Natural killer cell (primary cell): ENCODE results near the gene FOCAD. TPM values are rescaled to one million over a fixed set of nuclear protein-coding genes. Genes with fewer than 3 reads are reported as not detected.
A peak's percentile ranks its signal among the peaks of the same experiment; 100 is the strongest.

Source experiments
- ATAC-seq, 3 donors: fragments of 150-1000 bp in 2 of 3; fragments of 200-7000 bp in 1 of 3; cut with Tn5 transposase; 1 replicate in 1 of 3; 2 replicates in 2 of 3; pipeline ENCODE4 v1.10.0; 2021; ENCODE audit warnings: mild to moderate bottlenecking in 2 of 3, moderate library complexity in 2 of 3
- DNase-seq, 2 donors: peaks; one replicate each; pipeline versions ENCODE4 v3.0.0 to v3.0.0-alpha.2; 2013 to 2021; ENCODE audit warnings: mixed read lengths in 1 of 2
- H3K27ac ChIP-seq: one replicate; pipeline ENCODE4 v1.5.1; 2013; ENCODE audit warnings: mild to moderate bottlenecking, low read length
- H3K27me3 ChIP-seq: one replicate; pipeline ENCODE4 v1.6.1; 2013; ENCODE audit warnings: low read length; ENCODE audit not compliant: control insufficient read depth, insufficient read depth
- H3K36me3 ChIP-seq: one replicate; pipeline ENCODE4 v1.6.1; 2013; ENCODE audit warnings: low read length; ENCODE audit not compliant: control insufficient read depth, insufficient read depth
- H3K4me1 ChIP-seq: one replicate; pipeline ENCODE4 v1.6.1; 2013; ENCODE audit warnings: low read length; ENCODE audit not compliant: control insufficient read depth, insufficient read depth
- H3K4me3 ChIP-seq: one replicate; pipeline ENCODE4 v1.5.1; 2013; ENCODE audit warnings: low read length
- H3K9me3 ChIP-seq: one replicate; pipeline ENCODE4 v1.6.1; 2013; ENCODE audit warnings: low read length; ENCODE audit not compliant: control insufficient read depth, insufficient read depth
- H3K27ac Mint-ChIP-seq, 2 donors: one replicate each; pipeline ENCODE4 v1.8.0; 2022; ENCODE audit warnings: mild to moderate bottlenecking in 2 of 2, mixed read lengths in 2 of 2, moderate library complexity in 1 of 2
- H3K27me3 Mint-ChIP-seq, 2 donors: one replicate each; pipeline ENCODE4 v1.8.0; 2022; ENCODE audit warnings: low read depth in 2 of 2, mixed read lengths in 2 of 2
- H3K36me3 Mint-ChIP-seq: one replicate; pipeline ENCODE4 v1.8.0; 2022; ENCODE audit warnings: mixed read lengths
- H3K4me1 Mint-ChIP-seq, 2 donors: one replicate each; pipeline ENCODE4 v1.8.0; 2022; ENCODE audit warnings: mixed read lengths in 2 of 2
- H3K4me3 Mint-ChIP-seq: one replicate; pipeline ENCODE4 v1.8.0; 2022; ENCODE audit warnings: mild to moderate bottlenecking, moderate library complexity, mixed read lengths
- H3K9me3 Mint-ChIP-seq, 2 donors: one replicate each; pipeline ENCODE4 v1.8.0; 2022; ENCODE audit warnings: mixed read lengths in 2 of 2
- CTCF ChIP-seq: fragments of 200-600 bp; IDR thresholded peaks from one replicate; pipeline ENCODE4 v1.8.0; 2022; ENCODE audit warnings: antibody characterized with exemption
- WGBS: methylation state at CpG from one replicate; pipeline ENCODE4 v1.1.7; 2013; ENCODE audit warnings: missing lambda C conversion rate; ENCODE audit not compliant: insufficient coverage; 5-methylcytosine and 5-hydroxymethylcytosine counted together
- intact Hi-C: fragments of 100-400 bp; cut with micrococcal nuclease; formaldehyde crosslinking; loops from one replicate; pipeline ENCODE4 v1.14.2; 2022
- total RNA-seq, 4 donors: library from RNA; stranded (reverse); fragments of 120-200 nt in 1 of 4; gene quantifications; one replicate each; pipeline versions ENCODE4 v1.2.3 to v1.2.4, GENCODE V29; 2013 to 2022

Gene FOCAD
- total RNA-seq, 3 donors from 2014 or later (not counting 1 experiment from before 2014, with no cell fraction given): 15.1 to 27.6 (median 18.8) TPM

- Histone ChIP-seq H3K27me3 (no peaks in the 10 kb centered on the region), H3K9me3 (no peaks in the 10 kb centered on the region), H3K4me1 (no peaks in the 10 kb centered on the region), H3K4me3 (no peak overlapping the region), H3K27ac (no peak overlapping the region), H3K36me3 (no peaks in the 10 kb centered on the region)
- no peaks in the 10 kb centered on the region for H3K27me3 Mint-ChIP-seq
- intact Hi-C loops: no loop called here
- H3K36me3 Mint-ChIP-seq: no peaks in the 10 kb centered on the region
- no peak overlapping the region for H3K27ac Mint-ChIP-seq
- H3K4me3 Mint-ChIP-seq: no peak overlapping the region
- ATAC-seq: no peak
- no peak for DNase-seq
- WGBS: 88% methylated on average over 2 of the region's 2 CpGs
- H3K4me1 Mint-ChIP-seq: peaks cover 9 to 14% of the 10 kb centered on the region in 2 donors
- H3K9me3 Mint-ChIP-seq: no peaks in the 10 kb centered on the region
- no peak for TF ChIP-seq CTCF
These were observed 23.6 kb downstream of the FOCAD start for GRCh38 chr9:20707708-20708107.

GRCh38 chr9:20713172-20713571 lies 29.1 kb downstream of the FOCAD start:
- H3K36me3 ChIP-seq: no peaks in the 10 kb centered on the region
- intact Hi-C loops: no loop called here
- H3K27me3 Mint-ChIP-seq: no peaks in the 10 kb centered on the region
- no peaks in the 10 kb centered on the region for H3K9me3 Mint-ChIP-seq
- H3K4me1 Mint-ChIP-seq: peaks cover 18 to 31% of the 10 kb centered on the region in 2 donors
- no peaks in the 10 kb centered on the region for H3K36me3 Mint-ChIP-seq
- H3K4me1 ChIP-seq: no peaks in the 10 kb centered on the region
- H3K9me3 ChIP-seq: no peaks in the 10 kb centered on the region
- H3K4me3 Mint-ChIP-seq: no peak overlapping the region
- 85% methylated on average over 1 of the region's 1 CpG for WGBS
- no peak for ATAC-seq
- no peak for DNase-seq
- no peaks in the 10 kb centered on the region for H3K27me3 ChIP-seq
- H3K4me3 ChIP-seq: no peak overlapping the region
- H3K27ac Mint-ChIP-seq: no peak overlapping the region
- no peak overlapping the region for H3K27ac ChIP-seq
- TF ChIP-seq CTCF: no peak

DNA sequence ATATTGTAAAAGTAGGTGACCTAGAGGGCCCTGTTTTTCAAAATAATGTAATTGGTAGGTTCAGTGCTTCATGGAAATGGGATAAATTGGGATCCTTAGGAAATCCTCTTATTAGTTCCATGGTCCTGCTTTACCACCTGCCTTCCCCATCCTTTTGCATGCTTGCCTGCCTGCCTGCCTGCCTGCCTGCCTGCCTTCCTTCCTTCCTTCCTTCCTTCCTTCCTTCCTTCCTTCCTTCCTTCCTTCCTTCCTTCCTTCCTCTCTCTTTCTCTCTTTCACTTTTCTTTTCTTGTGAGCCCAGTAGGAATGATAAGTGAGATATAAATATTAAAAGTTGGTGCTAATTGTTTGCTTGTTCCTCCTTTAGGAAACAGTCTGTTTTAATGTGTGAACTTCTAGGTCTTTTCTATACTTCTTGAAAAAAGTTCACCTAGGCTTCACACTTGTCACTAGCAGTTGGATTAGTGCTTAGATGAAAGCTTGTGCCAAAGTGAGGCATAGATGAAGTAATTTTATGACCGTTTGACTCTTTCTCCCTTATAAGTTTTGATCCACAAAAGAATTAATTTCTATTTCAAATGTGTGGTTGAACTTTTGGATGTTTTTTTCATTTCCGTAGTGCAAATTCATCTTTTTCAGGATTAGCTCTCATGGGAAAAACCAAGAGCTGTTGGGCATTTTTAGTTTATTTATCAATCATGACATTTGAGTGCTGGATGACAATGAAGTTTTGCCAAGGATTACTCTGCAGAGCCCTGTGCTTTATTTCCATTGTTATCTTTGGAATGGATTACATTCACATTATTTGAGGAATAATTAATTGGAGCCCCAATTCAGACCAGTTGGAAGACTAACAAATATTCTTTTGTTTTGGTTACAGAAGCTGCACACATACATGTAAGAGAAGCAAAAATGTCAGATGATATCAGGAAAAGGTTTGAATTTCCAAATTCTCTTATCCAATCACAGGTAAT lies 30.7 kb downstream of the FOCAD start:
- no peak for ATAC-seq
- 100% methylated on average over 1 of the region's 2 CpGs for WGBS
- Histone ChIP-seq H3K9me3 (no peaks in the 10 kb centered on the region), H3K36me3 (peaks cover 3% of the 10 kb centered on the region), H3K4me3 (no peak overlapping the region), H3K27me3 (no peaks in the 10 kb centered on the region), H3K4me1 (no peaks in the 10 kb centered on the region), H3K27ac (no peak overlapping the region)
- Mint-ChIP-seq H3K4me3 (no peak overlapping the region), H3K9me3 (no peaks in the 10 kb centered on the region), H3K4me1 (peaks cover 14 to 26% of the 10 kb centered on the region in 2 donors), H3K36me3 (no peaks in the 10 kb centered on the region), H3K27ac (peak overlapping the region in 1 of 2 donors; percentile 12), H3K27me3 (no peaks in the 10 kb centered on the region)
- TF ChIP-seq CTCF: no peak
- no peak for DNase-seq
- intact Hi-C loops: no loop called here
